Measurements from ENCODE around the gene VCL. TPM values are rescaled to one million over a fixed set of nuclear protein-coding genes. Genes with fewer than 3 reads are reported as not detected.

The VCL gene
- total RNA-seq, 1 experiment from 2014 or later: 291 TPM

GRCh38 chr10:74072503-74072902, 74.6 kb downstream of the VCL start:
- Histone ChIP-seq H3K9ac (ENCODE audit: extremely low read depth, insufficient read length, low read length) (no peak overlapping the region), H3K23me2 (ENCODE audit: insufficient read length, low read depth, low read length, poor library complexity, severe bottlenecking) (no peaks in the 10 kb centered on the region), H3K9me3 (ENCODE audit: control insufficient read depth, low read depth, low read length) (no peaks in the 10 kb centered on the region), H3K27ac (ENCODE audit: insufficient read length, low read depth, low read length) (no peak overlapping the region), H3K14ac (ENCODE audit: insufficient read depth, low read length) (no peak overlapping the region), H2BK12ac (ENCODE audit: insufficient read length, low read depth, low read length) (no peak overlapping the region), H2BK120ac (ENCODE audit: low read depth, low read length, poor library complexity, severe bottlenecking) (no peak overlapping the region), H2BK5ac (ENCODE audit: insufficient read length, low read length) (no peak overlapping the region), H3K4me2 (ENCODE audit: insufficient read depth, insufficient read length, low read length) (no peak overlapping the region), H3T11ph (ENCODE audit: low read length) (no peak overlapping the region), H3K79me1 (ENCODE audit: insufficient read depth, low read depth, low read length, poor library complexity, severe bottlenecking) (no peaks in the 10 kb centered on the region), H3K4ac (ENCODE audit: low read depth, low read length) (no peak overlapping the region), H3K79me2 (ENCODE audit: insufficient read depth, low read length) (no peaks in the 10 kb centered on the region; the same call in 1 of the 2 replicates), H2BK20ac (ENCODE audit: low read depth, low read length, poor library complexity, severe bottlenecking) (no peak overlapping the region), H3K27me3 (ENCODE audit: insufficient read depth, low read length) (no peaks in the 10 kb centered on the region), H2AFZ (ENCODE audit: low read length) (no peak overlapping the region), H3K56ac (ENCODE audit: insufficient read length, low read depth, low read length) (no peak overlapping the region), H3K23ac (ENCODE audit: insufficient read length, low read depth, low read length) (no peak overlapping the region), H4K91ac (ENCODE audit: insufficient read length, low read depth, low read length) (no peak overlapping the region), H4K20me1 (ENCODE audit: control insufficient read depth, insufficient read depth, insufficient read length) (no peaks in the 10 kb centered on the region), H3K4me1 (ENCODE audit: insufficient read depth, low read length) (peaks cover 4% of the 10 kb centered on the region; the same call in 1 of the 2 replicates), H4K8ac (replicated peaks; ENCODE audit: insufficient read length, low read depth, low read length) (no peak overlapping the region), H4K5ac (ENCODE audit: insufficient read length, low read depth, low read length) (no peak overlapping the region), H2BK15ac (ENCODE audit: low read depth, low read length) (no peak overlapping the region), H3K18ac (ENCODE audit: insufficient read length, low read depth, low read length) (no peak overlapping the region), H2AK5ac (ENCODE audit: insufficient read length, low read length) (no peak overlapping the region)
- peaks cover 35 to 62% (median 47%) of the 10 kb centered on the region in 3 experiments; a peak in 6 of 7 replicates for H3K36me3 Mint-ChIP-seq (ENCODE audit: insufficient read depth in 1 of 3, low read depth in 3 of 3)
- DNase-seq: no peak
- no peaks in the 10 kb centered on the region for H3K9me3 Mint-ChIP-seq
- no peak for TF ChIP-seq CTCF (conservative IDR thresholded peaks at IDR 0.05)
- WGBS (ENCODE audit: extremely low coverage, insufficient read length, low lambda C conversion rate): no CpG with 5 or more reads among the region's 6 CpGs
- H3K27me3 Mint-ChIP-seq (ENCODE audit: low read depth): no peaks in the 10 kb centered on the region
- peaks cover 36 to 44% of the 10 kb centered on the region in 2 experiments for H3K4me1 Mint-ChIP-seq
- H3K27ac Mint-ChIP-seq: peak overlapping the region in 2 of 3 experiments; percentile 23 to 85; a peak in 3 of 7 replicates
- H3K4me3 Mint-ChIP-seq: no peak overlapping the region; a peak in 1 of 5 replicates

Measured in H9 (cell line).